GM18907 (cell line): ENCODE results near the gene MEN1.
A peak's percentile ranks its signal among the peaks of the same experiment; 100 is the strongest.

ENCODE experiments used
- ATAC-seq: cut with Tn5 transposase; IDR thresholded peaks from one replicate; pipeline ENCODE4 v1.9.1; 2021; ENCODE audit warnings: mild to moderate bottlenecking, moderate library complexity; ENCODE audit not compliant: unreplicated experiment

MEN1 gene

DNA sequence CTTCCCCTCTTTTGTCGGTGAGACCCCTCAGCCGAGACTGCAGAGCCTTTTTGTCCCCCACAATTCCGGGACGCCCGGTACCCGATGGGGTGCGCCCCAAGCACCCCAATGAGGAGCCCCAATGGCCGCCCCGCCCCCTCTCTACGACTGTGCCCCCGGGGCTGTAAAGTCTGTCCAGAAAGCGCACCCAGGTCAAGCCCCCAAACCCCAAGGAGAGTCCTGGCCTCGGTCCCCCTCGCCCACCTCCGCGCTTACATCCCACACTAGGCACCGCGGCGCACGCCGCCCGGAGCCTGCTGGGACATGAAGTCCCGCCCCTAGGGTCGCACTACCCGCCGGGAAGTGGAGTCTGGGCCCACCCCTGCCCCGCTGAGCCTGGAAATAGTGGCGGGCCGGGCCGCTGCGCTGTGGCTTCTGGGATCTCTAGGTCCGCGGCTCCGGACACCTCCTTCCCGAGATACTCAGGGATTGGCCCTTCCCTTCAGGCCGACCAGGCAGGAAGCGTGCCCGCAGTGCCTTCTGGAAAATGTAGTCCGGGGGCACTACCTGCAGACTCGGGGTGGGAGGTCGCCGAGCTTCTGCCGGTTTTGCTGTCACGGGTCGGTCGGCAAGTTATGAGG lies at the start of gene MEN1:
MEN1 (minus strand) TSS at position 281 of the 620 bp plus-strand sequence. CDS start 442 bp downstream, outside the sequence.
- peak; percentile 56 for ATAC-seq

DNA sequence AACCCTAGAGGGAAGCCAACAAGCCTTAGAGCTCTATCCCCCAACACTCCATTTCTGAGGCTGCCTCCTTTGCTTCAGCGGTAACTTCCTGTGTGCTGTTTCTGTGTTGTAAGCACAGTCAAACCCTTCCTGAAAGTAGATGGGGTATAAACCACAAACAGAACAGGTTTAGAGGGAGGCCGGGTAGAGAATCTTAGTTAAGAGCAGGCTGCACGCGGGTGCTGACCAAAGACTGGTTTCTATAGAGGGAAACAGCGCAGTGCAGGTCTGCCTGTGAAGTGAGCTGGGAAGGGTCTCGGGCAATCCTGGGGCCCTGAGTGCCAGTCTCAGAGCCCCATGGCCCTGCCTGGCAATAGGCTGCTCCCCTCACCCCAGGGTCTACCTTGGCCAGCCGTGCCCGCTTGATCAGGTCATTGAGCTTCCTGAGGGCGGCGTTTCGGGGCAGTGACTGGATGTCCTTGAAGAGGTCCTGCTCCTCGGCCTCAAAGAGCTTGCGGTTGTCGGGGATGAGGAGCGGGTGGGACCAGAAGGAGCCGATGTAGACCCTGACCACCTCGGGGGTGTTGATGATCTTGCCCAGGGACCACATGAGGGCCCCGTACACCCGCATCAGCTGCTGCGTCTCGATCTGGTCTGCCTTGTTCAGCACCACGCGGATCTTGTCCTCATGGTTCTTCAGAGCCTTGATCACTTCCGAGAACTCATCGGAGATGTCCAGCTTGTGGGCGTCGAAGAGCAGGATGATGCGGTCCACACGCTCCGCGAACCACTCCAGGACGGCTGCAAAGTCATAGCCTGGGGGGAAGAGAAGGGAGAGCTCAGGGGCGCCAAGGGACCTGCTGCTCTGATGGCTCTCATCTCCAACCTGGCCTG lies 49.4 kb upstream of the MEN1 start:
- peak; percentile 73 for ATAC-seq

DNA sequence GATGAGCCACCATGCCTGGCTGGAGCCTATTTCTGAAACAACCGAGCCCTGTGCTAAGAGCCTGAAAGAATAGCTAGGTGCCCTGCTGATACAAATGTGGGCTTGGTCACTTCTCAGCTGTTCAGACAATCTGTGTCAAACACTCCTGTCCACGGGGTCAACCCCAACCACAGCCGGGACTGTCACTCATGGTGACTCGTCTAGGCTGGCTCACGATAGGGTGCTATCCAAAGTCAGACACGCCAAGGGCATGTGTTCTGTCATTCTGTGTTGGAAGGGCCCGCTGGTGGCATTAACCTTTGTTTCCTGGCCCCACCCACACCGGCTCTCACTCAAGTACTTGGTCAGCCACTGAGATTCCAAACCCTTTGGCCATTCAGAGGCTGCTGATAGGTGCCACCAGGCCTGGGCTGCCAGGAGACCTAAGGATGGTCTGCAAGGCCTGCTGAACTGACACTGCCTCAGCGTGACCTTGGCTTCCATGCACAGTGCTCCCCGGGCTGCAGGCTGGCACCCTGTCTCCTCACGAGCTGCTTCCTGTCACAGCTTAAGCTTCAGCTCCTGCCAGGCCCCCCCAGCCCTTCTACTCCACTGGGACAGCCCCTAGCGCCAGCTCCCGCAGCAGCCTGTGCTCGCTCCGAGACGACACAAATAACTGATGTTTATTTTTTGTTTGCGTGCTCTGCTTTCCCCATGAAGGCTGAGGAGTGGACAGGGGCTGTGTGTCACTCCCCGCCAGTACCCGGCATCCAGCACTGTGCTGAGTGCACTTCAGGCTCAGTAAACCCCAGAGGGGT lies 48.3 kb upstream of the MEN1 start:
- peak; percentile 26 for ATAC-seq

DNA sequence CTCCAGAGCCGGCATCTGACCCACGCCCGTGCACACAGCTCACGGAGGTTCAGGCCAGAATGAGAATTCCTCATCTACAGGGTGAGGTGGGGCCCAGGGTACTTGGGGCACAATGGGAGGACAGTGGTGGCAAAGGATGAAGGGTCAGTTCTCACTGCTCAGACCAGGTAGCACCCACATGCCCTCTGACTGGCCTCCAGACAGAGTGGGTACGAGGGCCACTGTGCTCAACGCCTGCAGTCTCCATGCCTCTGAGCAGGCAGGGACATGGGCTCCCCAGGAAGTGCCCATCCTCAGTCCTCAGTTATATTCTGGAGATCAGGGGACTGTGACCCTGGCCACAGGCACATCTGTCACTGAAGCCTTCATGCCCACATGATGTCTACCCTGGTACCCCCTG lies 47.1 kb upstream of the MEN1 start:
- no peak for ATAC-seq

DNA sequence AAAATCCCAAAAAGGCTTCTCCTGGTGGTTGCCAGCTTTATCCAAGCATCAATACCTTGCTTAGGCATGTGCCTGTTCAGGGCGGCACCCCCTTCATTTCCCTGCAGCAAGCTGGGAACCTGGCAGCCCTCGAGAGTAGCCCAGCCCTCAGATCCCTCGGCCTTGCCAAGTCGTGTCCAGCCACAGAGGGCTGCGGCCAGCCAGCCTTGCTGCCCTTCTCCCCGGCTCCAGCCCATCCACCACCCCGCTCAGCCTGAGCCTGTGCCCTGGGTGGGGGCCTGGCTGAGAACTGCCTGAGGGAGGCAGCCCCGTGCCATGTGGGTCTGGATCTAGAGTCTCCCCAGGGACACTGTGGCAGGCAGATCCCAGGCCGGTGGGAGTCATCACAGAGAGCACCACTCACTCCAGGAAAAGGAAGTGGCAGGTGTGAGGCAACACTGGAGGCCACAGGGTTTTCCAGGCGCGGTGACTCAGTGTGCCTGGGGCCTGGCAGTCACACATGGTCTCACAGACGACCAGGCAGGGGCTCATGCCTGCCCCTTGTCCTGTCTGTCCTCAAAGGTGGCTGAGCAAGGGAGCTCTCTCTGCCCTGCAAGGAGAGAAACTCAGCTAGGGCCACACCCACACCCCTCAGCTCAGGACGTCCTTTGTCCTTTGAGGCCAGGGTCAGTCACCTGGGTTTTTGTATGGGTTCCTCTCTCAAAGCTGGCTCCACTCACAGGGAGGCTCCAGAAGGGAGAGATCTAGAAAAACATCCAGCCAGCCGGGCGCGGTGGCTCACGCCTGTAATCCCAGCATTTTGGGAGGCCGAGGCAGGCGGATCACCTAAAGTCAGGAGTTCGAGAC lies 46.3 kb upstream of the MEN1 start:
- ATAC-seq: no peak

DNA sequence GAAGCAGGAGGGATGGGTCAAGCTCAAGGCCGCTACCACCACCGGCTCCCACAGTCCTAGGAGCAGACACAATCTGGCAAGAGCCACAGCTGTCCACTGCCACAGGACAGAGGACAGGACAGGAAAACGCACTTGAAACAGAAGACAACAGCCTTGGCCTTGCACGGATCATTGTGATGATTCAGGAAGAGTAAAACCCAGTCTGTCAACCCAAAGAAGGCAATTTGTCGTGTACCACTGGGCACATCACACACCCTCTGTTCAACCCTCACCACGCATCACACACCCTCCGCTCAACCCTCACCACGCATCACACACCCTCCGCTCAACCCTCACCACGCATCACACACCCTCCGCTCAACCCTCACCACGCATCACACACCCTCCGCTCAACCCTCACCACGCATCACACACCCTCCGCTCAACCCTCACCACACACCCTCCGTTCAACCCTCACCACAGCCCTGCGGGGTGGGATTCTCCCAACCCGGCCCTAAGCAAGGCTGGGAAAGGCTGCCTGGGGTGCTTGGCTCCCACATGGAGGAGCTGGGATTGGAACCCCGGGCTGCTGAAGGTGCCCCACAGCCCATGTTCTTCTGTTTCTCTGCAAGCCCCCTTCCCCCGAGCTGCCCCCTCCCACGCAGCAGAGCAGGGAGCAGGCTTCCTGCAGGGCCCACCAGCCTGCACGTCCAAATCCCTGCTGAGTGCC lies 45.4 kb upstream of the MEN1 start:
- ATAC-seq: no peak

DNA sequence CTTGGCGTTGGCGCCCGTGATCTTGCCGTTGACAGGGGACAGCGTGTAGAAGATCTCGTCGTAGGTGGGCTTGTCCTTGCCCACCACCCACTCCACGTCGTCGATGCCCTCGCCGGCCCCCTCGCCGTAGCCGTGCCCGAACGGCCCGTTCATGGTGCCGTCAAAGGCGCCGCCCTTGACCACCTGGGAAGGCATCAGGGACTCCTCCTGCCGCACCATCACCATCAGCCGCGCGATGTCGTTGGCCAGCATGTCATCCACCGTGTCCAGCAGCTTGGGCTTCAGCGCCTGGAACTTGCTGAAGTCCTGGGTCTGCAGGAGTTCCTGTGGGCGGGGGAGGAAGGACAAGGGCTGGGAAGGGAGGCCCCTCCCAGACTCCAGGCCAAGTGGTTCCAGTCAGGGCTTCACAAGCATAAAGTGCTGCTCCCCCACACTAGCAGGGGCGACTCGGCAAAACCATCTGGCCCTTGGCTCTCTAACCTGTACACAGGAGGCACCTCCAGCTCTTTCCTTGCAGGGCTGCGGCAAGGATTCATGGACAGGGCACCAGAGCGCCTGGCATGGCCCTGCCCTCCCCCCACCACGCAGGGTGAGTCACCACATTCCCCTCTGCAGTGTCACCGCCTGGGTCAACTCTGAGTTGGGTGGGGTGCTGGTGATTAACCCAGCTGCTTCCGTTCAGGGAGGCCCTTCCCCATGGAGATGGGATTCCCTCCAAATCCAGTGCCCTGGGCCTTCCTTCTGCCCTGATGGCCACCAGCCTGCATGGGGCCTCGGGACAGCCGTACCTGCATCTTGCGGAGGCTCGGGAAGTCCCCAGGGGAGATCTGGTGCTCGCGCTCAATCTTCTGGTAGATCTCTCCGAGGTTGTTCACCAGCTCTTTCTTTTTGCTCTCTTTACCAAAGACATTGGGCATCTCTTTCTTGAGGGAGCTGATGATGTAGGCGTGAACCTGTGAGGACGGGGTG lies 44.5 kb upstream of the MEN1 start:
- no peak for ATAC-seq

DNA sequence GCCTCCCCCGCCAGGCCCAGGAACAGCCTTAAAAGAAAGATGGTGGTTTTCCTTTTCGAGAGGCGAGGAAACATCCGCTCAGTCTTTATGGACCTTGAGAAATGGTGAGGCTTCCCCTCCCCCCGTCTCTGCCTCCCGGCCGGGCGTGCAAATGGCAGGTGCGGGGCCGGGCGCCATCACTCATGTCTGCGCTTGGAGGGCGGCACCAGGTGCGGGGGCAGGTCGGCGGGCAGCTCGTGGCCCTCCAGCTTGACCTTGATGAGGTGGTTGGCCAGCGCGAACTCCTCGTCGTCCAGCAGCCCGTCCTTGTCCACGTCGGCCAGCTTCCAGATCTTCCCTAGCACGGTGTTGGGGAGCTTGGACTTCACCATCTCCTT lies 43.8 kb upstream of the MEN1 start:
- ATAC-seq: no peak

DNA sequence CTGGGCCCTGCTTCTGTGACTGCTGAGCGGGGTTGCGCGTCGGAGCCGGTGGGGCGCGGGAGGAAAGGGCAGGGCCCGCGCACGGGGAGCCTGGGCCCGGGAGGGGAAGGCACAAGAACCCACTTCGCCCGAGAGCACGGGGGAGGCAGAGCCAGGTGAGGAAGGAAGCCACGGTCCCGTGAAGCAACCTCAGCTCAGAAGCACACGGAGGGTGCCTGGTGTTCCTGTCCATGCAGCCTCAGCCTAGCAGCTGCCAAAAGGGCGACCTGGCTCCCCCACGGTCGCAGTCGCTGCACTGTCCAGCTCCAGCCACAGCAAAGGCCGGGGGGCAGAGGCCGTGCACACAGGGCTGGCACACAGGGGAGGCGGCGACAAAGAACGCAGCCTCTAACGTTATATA lies 43.4 kb upstream of the MEN1 start:
- ATAC-seq: no peak

DNA sequence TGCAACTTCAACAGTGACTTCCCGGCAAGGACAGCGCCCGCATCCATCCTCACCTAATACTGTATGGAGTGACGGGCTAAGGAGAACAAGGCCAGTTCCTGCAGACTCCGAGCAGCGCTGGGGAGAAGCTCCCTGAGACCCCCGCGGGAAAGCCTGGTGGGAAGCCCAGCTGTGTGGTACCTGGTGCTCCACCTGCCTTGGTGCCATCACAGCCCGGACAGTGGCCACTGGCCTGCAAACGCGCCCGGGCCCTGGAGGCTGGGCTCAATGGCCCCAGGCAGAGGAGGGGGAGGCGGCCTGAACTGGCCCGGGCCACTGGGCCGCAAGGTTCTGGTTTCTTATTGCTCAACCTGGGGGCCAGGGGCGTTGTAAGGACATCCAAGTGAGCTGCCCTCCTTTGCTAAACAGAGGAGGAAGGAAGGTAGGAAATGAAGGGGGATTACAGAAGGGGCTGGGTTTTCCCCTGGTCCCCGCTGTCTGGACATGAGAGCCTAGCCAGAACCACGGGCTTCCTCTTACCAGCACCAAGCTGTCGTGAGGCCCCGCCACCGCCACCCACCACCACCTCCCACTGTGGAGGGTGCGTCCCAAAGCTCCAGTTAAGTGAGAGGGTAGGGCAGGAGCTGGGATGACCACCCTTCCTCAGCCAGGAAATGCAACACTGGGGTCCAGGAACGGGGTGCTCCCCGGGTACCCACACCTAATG lies 42.6 kb upstream of the MEN1 start:
- ATAC-seq: no peak

DNA sequence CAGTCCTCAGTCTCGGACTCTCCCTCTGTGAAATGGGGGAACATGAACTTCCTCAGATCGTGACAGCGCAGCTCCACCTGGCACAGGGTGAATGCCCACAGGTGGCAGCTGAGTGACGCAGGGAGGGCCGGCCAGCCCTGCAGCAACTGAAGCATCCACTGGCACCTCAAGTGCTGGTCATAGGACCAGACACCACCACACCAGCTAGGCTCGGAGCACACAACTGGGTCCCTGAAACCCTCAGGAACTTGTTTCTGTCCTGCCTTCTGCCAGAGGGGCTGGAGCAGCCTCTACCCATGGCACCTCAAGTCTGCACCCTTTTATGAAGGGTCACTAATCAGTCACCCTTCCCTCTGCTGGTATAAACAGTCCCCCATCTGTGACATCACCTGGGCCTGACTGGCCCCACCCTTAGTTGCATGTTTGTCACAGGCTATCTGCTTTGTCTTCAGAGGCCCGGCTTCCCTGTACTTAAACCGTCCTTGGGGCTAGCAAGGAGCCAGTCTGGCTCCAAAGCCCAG lies 41.5 kb upstream of the MEN1 start:
- ATAC-seq: peak; percentile 22

DNA sequence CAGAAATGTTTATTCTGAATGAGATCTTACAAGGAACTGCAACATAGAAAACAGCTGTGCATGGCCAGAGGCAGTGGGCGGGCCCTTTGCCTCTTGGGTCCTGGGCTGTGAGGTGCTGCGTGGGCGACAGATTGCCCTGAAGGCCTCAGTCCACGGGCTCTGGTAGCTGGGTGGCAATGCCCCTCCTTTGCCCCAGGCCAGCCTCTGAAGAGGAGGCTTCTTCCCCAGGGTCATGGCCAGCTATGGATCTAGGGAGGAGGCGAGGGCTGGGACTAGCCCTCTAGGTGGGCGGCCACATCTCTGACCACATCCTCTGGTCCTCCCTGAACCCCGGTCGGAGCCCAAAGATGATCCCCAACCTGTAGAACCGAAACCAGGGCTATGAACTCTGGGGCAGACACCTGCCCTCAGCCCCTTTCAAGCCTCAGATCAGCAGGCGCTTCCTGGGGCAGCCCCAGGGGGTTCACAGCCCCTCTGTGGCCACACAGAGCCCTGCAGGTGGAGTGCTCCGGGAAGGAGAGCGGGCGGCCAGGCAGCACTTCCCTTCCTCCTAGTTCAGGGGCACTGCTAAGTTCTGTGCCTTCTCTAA lies 40.7 kb upstream of the MEN1 start:
- ATAC-seq: peak; percentile 63

DNA sequence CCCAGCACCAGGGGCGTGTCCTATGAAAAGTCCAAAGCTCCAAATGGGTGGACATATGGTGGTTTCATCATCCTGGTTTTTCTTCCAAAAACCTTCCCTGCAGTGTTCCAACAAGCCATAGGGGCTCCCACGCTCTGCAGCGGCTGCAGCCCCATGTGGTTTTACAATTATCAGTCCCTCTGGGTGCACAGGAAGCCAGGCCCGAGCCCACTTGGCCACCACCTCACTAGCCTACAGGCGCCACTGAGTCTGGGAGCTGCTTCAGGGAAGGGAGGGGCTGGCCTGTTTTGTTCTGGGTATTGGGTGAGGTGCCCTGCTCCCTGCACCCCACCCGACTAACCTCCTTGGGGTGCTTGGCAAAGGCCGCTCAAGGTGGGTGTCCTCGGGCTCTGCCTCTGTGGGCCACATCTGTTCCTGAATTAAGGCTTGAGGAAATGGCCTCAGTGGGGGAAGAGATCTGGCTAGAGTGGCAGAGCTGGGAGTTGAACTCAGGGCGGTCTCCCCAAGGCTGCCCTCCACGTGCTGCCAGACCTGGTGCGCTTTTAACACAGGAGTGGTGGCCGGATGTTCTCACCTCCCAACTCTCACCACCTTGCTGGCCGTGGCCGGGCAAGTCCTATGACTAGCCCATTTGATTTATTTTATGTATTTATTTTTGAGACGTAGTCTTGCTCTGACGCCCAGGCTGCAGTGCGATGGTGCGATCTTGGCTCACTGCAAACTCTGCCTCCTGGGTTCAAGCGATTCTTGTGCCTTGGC lies 39.4 kb upstream of the MEN1 start:
- ATAC-seq: no peak

DNA sequence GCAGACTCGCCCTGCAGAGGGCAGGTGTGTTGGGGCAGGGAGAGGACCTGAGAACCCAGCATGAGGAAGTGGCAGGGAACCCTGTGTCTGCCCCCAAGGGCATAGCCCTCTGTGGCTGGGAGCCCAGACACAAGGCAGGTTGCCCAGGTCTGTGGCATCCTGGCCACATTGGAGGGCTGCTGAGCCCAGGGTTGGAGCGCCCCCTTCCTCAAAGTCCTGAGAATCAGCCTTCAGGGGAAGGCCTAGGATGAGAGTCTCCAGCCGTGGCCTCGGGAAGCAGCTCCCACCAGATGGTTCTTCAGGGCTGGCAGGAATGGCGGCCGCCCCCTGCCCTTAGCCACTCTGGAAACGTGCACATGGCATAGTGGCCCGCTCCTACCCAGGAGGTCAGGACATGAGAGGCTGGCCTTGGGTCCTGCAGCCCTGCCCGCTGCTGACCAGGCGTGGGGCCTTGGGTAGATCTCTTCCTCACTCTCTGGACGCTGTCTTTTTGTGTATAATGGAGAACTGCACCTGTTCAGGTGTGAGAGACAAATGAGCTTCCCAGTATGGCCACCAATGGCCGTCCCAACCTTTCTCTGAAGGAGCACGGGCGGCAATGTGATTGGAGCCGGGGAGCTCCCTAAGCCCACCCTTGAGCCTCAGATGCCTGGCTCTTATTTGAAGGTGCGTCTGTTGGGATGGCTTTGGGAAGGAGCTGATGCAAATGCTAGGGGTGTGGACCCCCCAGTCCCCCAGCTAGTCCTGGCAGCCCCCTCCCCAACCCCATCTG lies 38.7 kb upstream of the MEN1 start:
- no peak for ATAC-seq

DNA sequence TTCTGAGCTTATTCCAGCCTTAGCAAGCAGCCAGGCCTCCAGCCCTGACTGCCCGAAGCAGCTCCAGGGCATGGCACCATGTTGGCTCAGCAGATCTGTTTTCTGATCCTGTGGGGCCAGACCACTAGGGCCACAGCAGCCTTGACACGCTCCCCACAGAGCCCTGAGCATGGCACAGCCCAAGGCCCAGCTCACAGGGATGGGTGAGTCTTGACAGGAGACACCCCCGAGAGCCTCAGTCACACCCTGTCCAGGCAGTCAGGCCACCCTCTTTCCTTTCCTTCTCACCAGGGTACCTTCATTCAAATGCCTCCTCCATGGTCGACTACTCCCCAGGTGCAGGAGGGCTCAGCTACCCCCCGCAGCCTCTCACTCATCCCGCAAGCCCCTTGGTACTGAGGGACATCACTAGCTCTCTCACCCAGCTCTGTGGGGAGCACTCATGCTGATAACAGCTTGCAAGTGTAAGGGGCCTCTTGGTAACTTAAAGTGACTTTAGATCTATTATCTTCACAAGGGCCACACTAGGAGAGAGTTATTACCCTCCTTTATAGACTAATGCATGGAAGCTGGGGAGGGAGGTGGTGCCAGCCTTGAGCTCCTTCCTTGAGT lies 38.0 kb upstream of the MEN1 start:
- no peak for ATAC-seq
